Daoy (cell line): ENCODE data around the gene MYOM1. TPM values are rescaled to one million over a fixed set of nuclear protein-coding genes. Genes with fewer than 3 reads are reported as not detected.
"Not testable (repeated sequence)": the region's sequence is repeated elsewhere in the genome, so short reads cannot be mapped to it uniquely, and the experiment has no call there.

Experiments used
- DNase-seq: peaks from one replicate; pipeline ENCODE4 v3.0.0-alpha.2; 2015; ENCODE audit warnings: low read depth
- total RNA-seq: library from RNA; depleted of rRNA; stranded (reverse); fragments of >200 nt; shearing (Covaris generic); gene quantifications from 2 replicates; pipeline ENCODE4 v1.2.3, GENCODE V29; 2014

MYOM1 gene
- total RNA-seq, 1 experiment from 2014 or later, result not detected

GRCh38 chr18:3058328-3059191, 161.2 kb downstream of the MYOM1 start:
- DNase-seq, result no peak

- DNase-seq, result no peak
These were observed 162.2 kb downstream of the MYOM1 start for GRCh38 chr18:3057526-3057925.

GRCh38 chr18:3056311-3056710, 163.5 kb downstream of the MYOM1 start:
- DNase-seq, result no peak

GRCh38 chr18:3055816-3056215, 164.0 kb downstream of the MYOM1 start:
- no peak for DNase-seq

- no peak for DNase-seq
These were observed 164.5 kb downstream of the MYOM1 start for GRCh38 chr18:3055186-3055728.

- DNase-seq, result no peak
These were observed 165.0 kb downstream of the MYOM1 start for GRCh38 chr18:3054780-3055179.

- DNase-seq, result no peak
These were observed 165.6 kb downstream of the MYOM1 start for GRCh38 chr18:3054214-3054613.

GRCh38 chr18:3053081-3053480, 166.7 kb downstream of the MYOM1 start:
- no peak for DNase-seq

GRCh38 chr18:3052411-3052758, 167.4 kb downstream of the MYOM1 start:
- no peak for DNase-seq

- DNase-seq, result peak; percentile 2
These were observed 167.9 kb downstream of the MYOM1 start for GRCh38 chr18:3051718-3052410.

GRCh38 chr18:3049897-3050454, 169.8 kb downstream of the MYOM1 start:
- DNase-seq, result not testable (repeated sequence)

- DNase-seq, result no peak
These were observed 170.9 kb downstream of the MYOM1 start for GRCh38 chr18:3048820-3049349.

GRCh38 chr18:3048121-3048520, 171.6 kb downstream of the MYOM1 start:
- no peak for DNase-seq

- no peak for DNase-seq
These were observed 173.5 kb downstream of the MYOM1 start for GRCh38 chr18:3046216-3046808.

- DNase-seq, result no peak
These were observed 174.7 kb downstream of the MYOM1 start for GRCh38 chr18:3044931-3045698.

GRCh38 chr18:3042379-3042778, 177.4 kb downstream of the MYOM1 start:
- DNase-seq, result no peak

- DNase-seq, result no peak
These were observed 177.9 kb downstream of the MYOM1 start for GRCh38 chr18:3041843-3042242.

GRCh38 chr18:3040881-3041280, 178.9 kb downstream of the MYOM1 start:
- no peak for DNase-seq

GRCh38 chr18:3040173-3040572, 179.6 kb downstream of the MYOM1 start:
- DNase-seq, result no peak

GRCh38 chr18:3037423-3037915, 182.3 kb downstream of the MYOM1 start:
- peak; percentile 23 for DNase-seq

- no peak for DNase-seq
These were observed 183.7 kb downstream of the MYOM1 start for GRCh38 chr18:3036108-3036507.
